Measurements from ENCODE around the gene CTXN3. TPM values are rescaled to one million over a fixed set of nuclear protein-coding genes. Genes with fewer than 3 reads are reported as not detected.

Gene CTXN3
- total RNA-seq, 1 donor from 2014 or later, result 0.29 TPM

DNA sequence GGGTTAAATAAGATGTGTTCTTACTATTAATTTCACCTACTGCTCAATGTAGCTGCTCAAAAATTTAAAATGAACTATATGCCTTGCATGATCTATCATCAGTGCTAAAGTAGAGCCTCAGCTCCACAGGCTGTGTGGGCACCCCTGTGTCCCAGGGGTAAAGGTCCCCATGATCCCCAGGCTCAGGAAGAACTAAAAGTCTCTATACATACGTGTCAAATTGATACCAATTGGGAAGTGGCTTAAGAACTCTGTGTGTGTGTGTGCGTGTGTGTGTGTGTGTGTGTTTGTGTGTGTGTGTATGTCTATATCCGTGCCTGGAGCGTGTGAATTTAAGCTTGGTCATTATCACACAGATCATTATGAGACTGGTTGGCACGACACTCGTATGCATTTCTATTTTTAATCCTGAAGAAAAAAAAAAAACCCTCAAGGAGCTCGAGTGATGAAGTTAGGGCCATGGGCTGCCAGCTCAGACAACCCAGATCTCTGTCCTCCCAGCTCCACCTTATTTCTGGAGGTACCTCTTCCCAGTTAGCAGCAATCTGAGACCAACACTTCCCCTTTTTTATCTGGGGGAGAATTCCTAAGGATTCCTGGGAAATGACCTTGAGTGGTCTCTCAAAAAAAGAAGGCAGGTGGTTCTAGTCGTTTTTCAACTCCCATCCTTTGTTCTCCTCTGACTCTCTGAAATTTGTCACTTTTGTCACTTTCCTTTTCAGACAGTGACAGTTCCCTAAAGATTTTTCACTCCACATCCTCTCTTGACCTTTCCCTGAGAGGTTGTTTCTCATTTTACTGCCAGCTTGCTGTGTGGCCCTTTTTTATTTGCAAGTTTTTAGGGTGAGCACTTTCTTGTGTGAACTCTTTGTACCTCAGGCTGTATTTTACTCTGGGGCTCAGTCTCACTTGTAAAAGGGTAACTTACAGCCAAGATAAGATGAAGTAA is 45.7 kb upstream of the CTXN3 start:
- TF ChIP-seq, protein P1, sequence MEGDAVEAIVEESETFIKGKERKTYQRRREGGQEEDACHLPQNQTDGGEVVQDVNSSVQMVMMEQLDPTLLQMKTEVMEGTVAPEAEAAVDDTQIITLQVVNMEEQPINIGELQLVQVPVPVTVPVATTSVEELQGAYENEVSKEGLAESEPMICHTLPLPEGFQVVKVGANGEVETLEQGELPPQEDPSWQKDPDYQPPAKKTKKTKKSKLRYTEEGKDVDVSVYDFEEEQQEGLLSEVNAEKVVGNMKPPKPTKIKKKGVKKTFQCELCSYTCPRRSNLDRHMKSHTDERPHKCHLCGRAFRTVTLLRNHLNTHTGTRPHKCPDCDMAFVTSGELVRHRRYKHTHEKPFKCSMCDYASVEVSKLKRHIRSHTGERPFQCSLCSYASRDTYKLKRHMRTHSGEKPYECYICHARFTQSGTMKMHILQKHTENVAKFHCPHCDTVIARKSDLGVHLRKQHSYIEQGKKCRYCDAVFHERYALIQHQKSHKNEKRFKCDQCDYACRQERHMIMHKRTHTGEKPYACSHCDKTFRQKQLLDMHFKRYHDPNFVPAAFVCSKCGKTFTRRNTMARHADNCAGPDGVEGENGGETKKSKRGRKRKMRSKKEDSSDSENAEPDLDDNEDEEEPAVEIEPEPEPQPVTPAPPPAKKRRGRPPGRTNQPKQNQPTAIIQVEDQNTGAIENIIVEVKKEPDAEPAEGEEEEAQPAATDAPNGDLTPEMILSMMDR (conservative IDR thresholded peaks at IDR 0.05), result no peak
- peaks cover 10% of the 10 kb centered on the region for H3K4me1 Mint-ChIP-seq (ENCODE audit: unreplicated experiment)
- no peak for DNase-seq (ENCODE audit: extremely low spot score, unreplicated experiment)
- no peaks in the 10 kb centered on the region for H3K9me3 Mint-ChIP-seq
- no peaks in the 10 kb centered on the region for H3K36me3 Mint-ChIP-seq
- H3K4me3 Mint-ChIP-seq, result no peak overlapping the region
- no peak overlapping the region for H3K27ac Mint-ChIP-seq
- H3K27me3 Mint-ChIP-seq, result no peaks in the 10 kb centered on the region

DNA sequence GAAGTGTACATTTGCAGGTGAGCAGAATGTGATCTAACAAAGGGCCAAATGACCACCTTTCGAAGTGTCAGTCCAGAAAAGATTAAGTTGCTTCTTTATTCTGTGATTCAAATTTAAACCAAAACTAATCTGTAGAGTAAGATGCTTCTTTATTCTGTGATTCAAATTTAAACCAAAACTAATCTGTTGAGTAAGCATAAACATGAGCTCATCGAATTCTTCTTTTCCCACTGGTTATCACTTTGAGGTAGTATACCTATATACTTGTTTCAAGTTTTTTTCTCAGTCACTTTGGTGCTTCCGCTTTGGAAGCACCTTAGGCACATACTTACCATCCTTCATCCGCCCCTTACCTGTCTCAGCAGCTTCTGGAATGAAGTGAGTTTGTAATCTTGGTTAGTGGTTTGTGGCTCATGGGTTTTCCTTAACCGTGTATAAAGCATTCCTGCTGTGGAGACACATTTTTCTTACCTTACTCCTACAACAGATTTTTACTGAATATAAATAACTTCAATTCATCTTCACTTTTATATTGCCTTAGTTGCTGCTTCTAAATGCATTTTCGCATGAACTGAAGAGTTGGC is 40.7 kb upstream of the CTXN3 start:
- peaks cover 8% of the 10 kb centered on the region for H3K4me1 Mint-ChIP-seq (ENCODE audit: unreplicated experiment)
- TF ChIP-seq, protein P1 (conservative IDR thresholded peaks at IDR 0.05), result no peak
- no peak for DNase-seq (ENCODE audit: extremely low spot score, unreplicated experiment)
- H3K27ac Mint-ChIP-seq, result no peak overlapping the region
- H3K36me3 Mint-ChIP-seq, result no peaks in the 10 kb centered on the region
- no peak overlapping the region for H3K4me3 Mint-ChIP-seq
- H3K27me3 Mint-ChIP-seq, result no peaks in the 10 kb centered on the region
- no peaks in the 10 kb centered on the region for H3K9me3 Mint-ChIP-seq

DNA sequence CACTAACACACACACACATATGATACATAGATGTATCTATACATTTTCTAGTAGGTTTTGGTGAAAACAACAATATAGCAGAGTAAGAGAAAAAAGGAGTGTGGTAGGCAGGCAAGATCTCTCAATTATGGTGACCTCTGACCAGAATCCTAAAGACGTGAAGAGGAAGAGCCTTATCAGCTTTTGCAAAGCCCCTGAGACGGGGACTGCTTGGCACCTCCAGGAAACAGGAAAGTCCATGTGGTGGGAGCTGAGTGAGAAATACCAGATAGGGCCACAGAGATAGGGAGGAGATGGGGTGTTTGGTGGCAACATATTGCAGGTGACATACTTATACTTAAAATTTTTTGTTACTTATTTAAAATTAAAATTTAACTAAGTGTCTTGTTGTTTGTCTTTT is 39.9 kb upstream of the CTXN3 start:
- TF ChIP-seq, protein P1 (conservative IDR thresholded peaks at IDR 0.05), result no peak
- DNase-seq (ENCODE audit: extremely low spot score, unreplicated experiment), result no peak
- Mint-ChIP-seq H3K4me3 (no peak overlapping the region), H3K9me3 (no peaks in the 10 kb centered on the region), H3K27me3 (no peaks in the 10 kb centered on the region), H3K36me3 (no peaks in the 10 kb centered on the region), H3K27ac (no peak overlapping the region), H3K4me1 (ENCODE audit: unreplicated experiment) (no peaks in the 10 kb centered on the region)

DNA sequence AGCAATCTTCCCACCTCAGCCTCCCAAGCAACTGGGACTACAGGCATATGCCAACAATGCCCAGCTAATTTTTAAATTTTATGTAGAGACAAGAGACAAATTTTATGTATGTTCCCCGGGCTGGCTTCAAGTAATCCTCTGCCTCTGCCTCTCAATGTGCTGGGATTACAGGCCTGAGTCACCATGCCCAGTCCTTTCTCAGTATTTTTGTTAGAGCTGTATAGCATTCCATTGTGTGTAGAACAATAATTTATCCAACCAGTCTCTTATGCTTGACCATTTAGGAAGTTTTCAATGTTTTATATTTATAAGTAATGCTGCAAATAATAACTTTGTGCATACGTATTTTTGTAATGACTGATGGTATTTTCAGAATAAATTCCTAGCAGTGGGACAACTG is 38.9 kb upstream of the CTXN3 start:
- H3K4me3 Mint-ChIP-seq, result no peak overlapping the region
- TF ChIP-seq, protein P1 (conservative IDR thresholded peaks at IDR 0.05), result no peak
- H3K4me1 Mint-ChIP-seq (ENCODE audit: unreplicated experiment), result no peaks in the 10 kb centered on the region
- H3K27ac Mint-ChIP-seq, result no peak overlapping the region
- H3K9me3 Mint-ChIP-seq, result no peaks in the 10 kb centered on the region
- no peaks in the 10 kb centered on the region for H3K36me3 Mint-ChIP-seq
- no peaks in the 10 kb centered on the region for H3K27me3 Mint-ChIP-seq
- DNase-seq (ENCODE audit: extremely low spot score, unreplicated experiment), result no peak

DNA sequence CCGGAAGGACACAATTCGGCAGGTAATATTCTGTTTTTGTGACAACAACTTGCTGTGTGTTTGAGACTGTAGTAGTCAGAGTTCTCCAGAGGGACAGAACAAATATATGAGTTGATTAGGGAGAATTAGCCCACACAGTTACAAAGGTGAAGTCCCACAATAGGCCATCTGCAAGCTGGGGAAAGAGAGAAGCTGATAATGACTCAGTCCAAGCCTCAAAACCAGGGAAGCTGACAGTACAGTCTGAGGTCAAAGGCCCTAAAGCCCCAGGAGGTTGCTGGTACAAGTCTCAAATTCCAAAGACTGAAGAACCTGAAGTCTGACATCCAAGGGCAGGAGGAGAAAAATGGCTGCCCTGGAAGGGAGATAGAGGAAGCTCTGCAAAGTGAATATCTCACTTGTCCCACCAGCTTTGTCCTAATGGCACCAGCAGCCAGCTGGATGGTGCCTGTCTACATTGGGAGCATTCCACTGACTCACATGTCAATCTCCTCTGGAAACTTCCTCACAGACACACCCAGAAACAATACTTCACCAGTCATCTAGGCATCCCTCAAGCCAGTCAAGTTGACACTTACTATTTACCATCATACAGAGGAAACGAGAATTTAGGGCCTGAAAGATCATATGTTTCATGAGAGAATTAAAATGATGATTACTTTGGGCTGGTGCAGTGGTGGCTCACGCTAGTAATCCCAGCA is 36.3 kb upstream of the CTXN3 start:
- H3K36me3 Mint-ChIP-seq, result no peaks in the 10 kb centered on the region
- TF ChIP-seq, protein P1 (conservative IDR thresholded peaks at IDR 0.05), result no peak
- no peaks in the 10 kb centered on the region for H3K27me3 Mint-ChIP-seq
- DNase-seq (ENCODE audit: extremely low spot score, unreplicated experiment), result no peak
- no peak overlapping the region for H3K27ac Mint-ChIP-seq
- peaks cover 5% of the 10 kb centered on the region for H3K9me3 Mint-ChIP-seq
- peaks cover 9% of the 10 kb centered on the region for H3K4me1 Mint-ChIP-seq (ENCODE audit: unreplicated experiment)
- H3K4me3 Mint-ChIP-seq, result no peak overlapping the region

All from type B pancreatic cell (in vitro differentiated cells).